CD4-positive, alpha-beta T cell (primary cell): Measurements from ENCODE around the gene SHISA4. TPM values are rescaled to one million over a fixed set of nuclear protein-coding genes. Genes with fewer than 3 reads are reported as not detected.

ENCODE experiments used
- ATAC-seq: fragments of 200-7000 bp; cut with Tn5 transposase; one replicate; pipeline ENCODE4 v1.10.0; 2022; ENCODE audit warnings: mild to moderate bottlenecking; ENCODE audit not compliant: poor library complexity
- CTCF ChIA-PET: fragments of 350-600 bp; sonication (Branson Sonifier 250); formaldehyde crosslinking; loops from one replicate; lab custom pipeline; 2021; ENCODE audit warnings: antibody characterized with exemption, inconsistent platforms; lab: Charles Lee
- POLR2A ChIA-PET: fragments of 350-600 bp; sonication (Branson Sonifier 250); formaldehyde crosslinking; loops from one replicate; lab custom pipeline; 2021; ENCODE audit warnings: antibody characterized with exemption, inconsistent platforms; lab: Charles Lee
- DNase-seq, 14 experiments: peaks; one replicate each; pipeline ENCODE4 v3.0.0-alpha.2; 2013 to 2020; ENCODE audit warnings: mixed read lengths in 2 of 14
- H3K27ac ChIP-seq, 2 donors: one replicate each; pipeline versions ENCODE4 v1.5.1 to v1.7.0; 2013; ENCODE audit warnings: low read length in 2 of 2, low read depth in 1 of 2, mild to moderate bottlenecking in 1 of 2
- H3K27me3 ChIP-seq, 2 experiments: 1 replicate in 1 of 2; 2 replicates in 1 of 2; pipeline versions ENCODE4 v1.6.1 to v1.7.0; 2013; ENCODE audit warnings: low read length in 2 of 2, control low read depth in 1 of 2, mild to moderate bottlenecking in 1 of 2, moderate library complexity in 1 of 2; ENCODE audit not compliant: insufficient read depth in 2 of 2, control insufficient read depth in 1 of 2
- H3K36me3 ChIP-seq: one replicate; pipeline ENCODE4 v1.6.1; 2013; ENCODE audit warnings: low read length, control low read depth; ENCODE audit not compliant: insufficient read depth
- H3K4me1 ChIP-seq: one replicate; pipeline ENCODE4 v1.6.1; 2013; ENCODE audit warnings: low read length, control low read depth; ENCODE audit not compliant: insufficient read depth
- H3K4me3 ChIP-seq: one replicate; pipeline ENCODE4 v1.5.1; 2013; ENCODE audit warnings: mild to moderate bottlenecking, low read length, moderate library complexity
- H3K9me3 ChIP-seq, 2 experiments: 1 replicate in 1 of 2; 2 replicates in 1 of 2; pipeline versions ENCODE4 v1.6.1 to v1.7.0; 2013; ENCODE audit warnings: low read length in 2 of 2, mild to moderate bottlenecking in 2 of 2, control low read depth in 1 of 2, moderate library complexity in 1 of 2; ENCODE audit not compliant: control insufficient read depth in 1 of 2, insufficient read depth in 1 of 2
- H3K27ac Mint-ChIP-seq: one replicate; pipeline ENCODE4 v1.8.0; 2020; ENCODE audit warnings: mixed read lengths
- H3K27me3 Mint-ChIP-seq: one replicate; pipeline ENCODE4 v1.8.0; 2021; ENCODE audit warnings: mixed read lengths
- H3K36me3 Mint-ChIP-seq: one replicate; pipeline ENCODE4 v1.8.0; 2021; ENCODE audit warnings: low read depth, mixed read lengths
- H3K4me1 Mint-ChIP-seq: one replicate; pipeline ENCODE4 v1.8.0; 2021; ENCODE audit warnings: low read depth, mixed read lengths
- H3K4me3 Mint-ChIP-seq: one replicate; pipeline ENCODE4 v1.8.0; 2020; ENCODE audit warnings: mild to moderate bottlenecking, mixed read lengths
- H3K9me3 Mint-ChIP-seq: one replicate; pipeline ENCODE4 v1.8.0; 2020; ENCODE audit warnings: mixed read lengths
- CTCF ChIP-seq: fragments of 200-600 bp; IDR thresholded peaks from one replicate; pipeline ENCODE4 v1.8.0; 2022; ENCODE audit warnings: antibody characterized with exemption, mild to moderate bottlenecking
- intact Hi-C, 2 experiments: fragments of 100-400 bp; cut with DNase I in 1 of 2; cut with micrococcal nuclease in 1 of 2; formaldehyde crosslinking; loops; one replicate each; pipeline versions ENCODE4 v1.15.1 to v1.9.0; 2023 to 2025; cut with DNase I, micrococcal nuclease
- total RNA-seq, 174 experiments: library from RNA in 2 of 174; stranded (reverse) in 2 of 174; gene quantifications; one replicate each; pipeline ENCODE4 v1.2.3 and lab custom pipeline; 2021 to 2026

SHISA4 gene
- total RNA-seq, 2 experiments from 2014 or later = 0.19 TPM; not detected in 1

- Histone ChIP-seq H3K4me3 (no peak overlapping the region), H3K4me1 (no peaks in the 10 kb centered on the region), H3K36me3 (peaks cover 5% of the 10 kb centered on the region), H3K27ac (no peak overlapping the region), H3K9me3 (no peaks in the 10 kb centered on the region), H3K27me3 (no peaks in the 10 kb centered on the region)
- intact Hi-C loops = no loop called here
- ATAC-seq (no peak), DNase-seq (no peak)
- Mint-ChIP-seq H3K4me3 (no peak overlapping the region), H3K36me3 (peaks cover 9% of the 10 kb centered on the region), H3K4me1 (no peaks in the 10 kb centered on the region), H3K9me3 (no peaks in the 10 kb centered on the region), H3K27ac (no peak overlapping the region), H3K27me3 (no peaks in the 10 kb centered on the region)
- CTCF ChIA-PET = interaction anchor here (1.0 to 1.1 kb wide), 2 partner anchors 15 to 51 kb away, joined by 3 read pairs; no protein-coding TSS in a partner anchor
- TF ChIP-seq CTCF = no peak
- POLR2A ChIA-PET = interaction anchor here (1.0 kb wide), 1 partner anchor 15 kb away, joined by 3 read pairs; no protein-coding TSS in a partner anchor
Observed at GRCh38 chr1:201880928-201881571, 7.6 kb upstream of the SHISA4 start.

- H3K27ac ChIP-seq = no peak overlapping the region
- H3K4me3 ChIP-seq = no peak overlapping the region
- ATAC-seq = no peak
- H3K36me3 Mint-ChIP-seq = peaks cover 5% of the 10 kb centered on the region
- peaks cover under 1% of the 10 kb centered on the region for H3K27me3 Mint-ChIP-seq
- H3K9me3 ChIP-seq = no peaks in the 10 kb centered on the region
- no peak overlapping the region for H3K4me3 Mint-ChIP-seq
- H3K9me3 Mint-ChIP-seq = no peaks in the 10 kb centered on the region
- no peaks in the 10 kb centered on the region for H3K27me3 ChIP-seq
- ChIA-PET POLR2A (no interaction called here), CTCF (interaction anchor here (0.7 to 1.1 kb wide), 3 partner anchors 15 to 391 kb away, joined by 3 read pairs; no protein-coding TSS in a partner anchor)
- intact Hi-C loops = no loop called here
- no peaks in the 10 kb centered on the region for H3K36me3 ChIP-seq
- H3K27ac Mint-ChIP-seq = no peak overlapping the region
- H3K4me1 Mint-ChIP-seq = no peaks in the 10 kb centered on the region
- H3K4me1 ChIP-seq = no peaks in the 10 kb centered on the region
- DNase-seq = no peak
- no peak for TF ChIP-seq CTCF
Observed at GRCh38 chr1:201881617-201882016, 7.1 kb upstream of the SHISA4 start.

- POLR2A ChIA-PET = no interaction called here
- peaks cover 4 to 6% of the 10 kb centered on the region in 2 experiments for H3K27me3 ChIP-seq
- H3K27ac Mint-ChIP-seq = no peak overlapping the region
Observed at GRCh38 chr1:201882665-201883132, 6.0 kb upstream of the SHISA4 start.

More at GRCh38 chr1:201882665-201883132, 6.0 kb upstream of the SHISA4 start:
- no peak overlapping the region for H3K4me3 Mint-ChIP-seq
- DNase-seq (peak in 3 of 14 experiments; percentile 28 to 73 (median 58)), ATAC-seq (peak; percentile 34)
- H3K4me1 Mint-ChIP-seq = no peaks in the 10 kb centered on the region
- no peaks in the 10 kb centered on the region for H3K9me3 Mint-ChIP-seq
- intact Hi-C loops = no loop called here
- H3K36me3 Mint-ChIP-seq = no peaks in the 10 kb centered on the region
- Histone ChIP-seq H3K9me3 (no peaks in the 10 kb centered on the region), H3K36me3 (no peaks in the 10 kb centered on the region), H3K4me3 (no peak overlapping the region), H3K27ac (no peak overlapping the region), H3K4me1 (no peaks in the 10 kb centered on the region)
- peaks cover 9% of the 10 kb centered on the region for H3K27me3 Mint-ChIP-seq
- no peak for TF ChIP-seq CTCF
- CTCF ChIA-PET = interaction anchor here (1.0 kb wide), 1 partner anchor 13 kb away, joined by 4 read pairs; no protein-coding TSS in a partner anchor
